Nephron progenitor cell (in vitro differentiated cells): ENCODE results near the gene CHAT.
A peak's percentile ranks its signal among the peaks of the same experiment; 100 is the strongest.

ENCODE experiments used
- DNase-seq: peaks from one replicate; pipeline ENCODE4 v3.0.0; 2021
- H3K27ac Mint-ChIP-seq: 2 replicates; pipeline ENCODE4 v1.8.0; 2021; ENCODE audit warnings: mild to moderate bottlenecking, moderate library complexity, mixed read lengths
- H3K27me3 Mint-ChIP-seq: 2 replicates; pipeline ENCODE4 v1.8.0; 2021; ENCODE audit warnings: mild to moderate bottlenecking, low read depth, mixed read lengths; ENCODE audit not compliant: poor library complexity
- H3K36me3 Mint-ChIP-seq: 2 replicates; pipeline ENCODE4 v1.8.0; 2021; ENCODE audit warnings: low read depth, mixed read lengths
- H3K4me1 Mint-ChIP-seq: 2 replicates; pipeline ENCODE4 v1.8.0; 2021; ENCODE audit warnings: mixed read lengths
- H3K4me3 Mint-ChIP-seq: 2 replicates; pipeline ENCODE4 v1.8.0; 2021; ENCODE audit warnings: mild to moderate bottlenecking, moderate library complexity, mixed read lengths
- H3K9me3 Mint-ChIP-seq: 2 replicates; pipeline ENCODE4 v1.8.0; 2021; ENCODE audit warnings: mild to moderate bottlenecking, moderate library complexity, mixed read lengths
- TF ChIP-seq, protein P1 (sequence below): fragments of 200-600 bp; sonication (generic); IDR thresholded peaks from 2 replicates; pipeline ENCODE4 v1.5.0; 2021; ENCODE audit warnings: antibody characterized with exemption

Gene CHAT

DNA sequence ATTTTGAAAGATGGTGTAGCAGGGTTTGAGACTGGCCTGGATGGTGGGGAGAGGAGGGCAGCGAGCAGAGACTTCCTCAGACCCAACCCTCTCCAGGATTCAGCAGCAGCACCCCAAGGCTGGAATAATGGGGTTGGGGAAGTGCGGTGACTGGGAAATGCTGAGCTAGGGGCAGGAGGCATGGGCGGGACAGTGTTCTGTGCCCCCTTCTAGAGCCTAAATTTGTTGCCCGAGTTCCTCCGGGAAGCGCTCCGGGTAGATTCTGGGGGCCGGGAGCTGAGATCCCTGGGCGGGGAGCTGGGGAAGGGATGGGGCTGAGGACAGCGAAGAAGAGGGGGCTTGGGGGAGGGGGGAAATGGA, at the start of gene CHAT:
CHAT (plus strand) TSS at position 156 of the 360 bp plus-strand sequence; CDS start at position 309, 153 bp downstream.
- H3K9me3 Mint-ChIP-seq = peaks cover 10% of the 10 kb centered on the region
- peaks cover 27% of the 10 kb centered on the region for H3K4me1 Mint-ChIP-seq
- H3K36me3 Mint-ChIP-seq = no peaks in the 10 kb centered on the region
- TF ChIP-seq, protein P1, sequence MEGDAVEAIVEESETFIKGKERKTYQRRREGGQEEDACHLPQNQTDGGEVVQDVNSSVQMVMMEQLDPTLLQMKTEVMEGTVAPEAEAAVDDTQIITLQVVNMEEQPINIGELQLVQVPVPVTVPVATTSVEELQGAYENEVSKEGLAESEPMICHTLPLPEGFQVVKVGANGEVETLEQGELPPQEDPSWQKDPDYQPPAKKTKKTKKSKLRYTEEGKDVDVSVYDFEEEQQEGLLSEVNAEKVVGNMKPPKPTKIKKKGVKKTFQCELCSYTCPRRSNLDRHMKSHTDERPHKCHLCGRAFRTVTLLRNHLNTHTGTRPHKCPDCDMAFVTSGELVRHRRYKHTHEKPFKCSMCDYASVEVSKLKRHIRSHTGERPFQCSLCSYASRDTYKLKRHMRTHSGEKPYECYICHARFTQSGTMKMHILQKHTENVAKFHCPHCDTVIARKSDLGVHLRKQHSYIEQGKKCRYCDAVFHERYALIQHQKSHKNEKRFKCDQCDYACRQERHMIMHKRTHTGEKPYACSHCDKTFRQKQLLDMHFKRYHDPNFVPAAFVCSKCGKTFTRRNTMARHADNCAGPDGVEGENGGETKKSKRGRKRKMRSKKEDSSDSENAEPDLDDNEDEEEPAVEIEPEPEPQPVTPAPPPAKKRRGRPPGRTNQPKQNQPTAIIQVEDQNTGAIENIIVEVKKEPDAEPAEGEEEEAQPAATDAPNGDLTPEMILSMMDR = no peak
- H3K27ac Mint-ChIP-seq = no peak within 1 kb of the TSS
- no peak for DNase-seq
- H3K4me3 Mint-ChIP-seq = peak within 1 kb of the TSS; percentile 64
- H3K27me3 Mint-ChIP-seq = peaks cover 100% of the 10 kb centered on the region

DNA sequence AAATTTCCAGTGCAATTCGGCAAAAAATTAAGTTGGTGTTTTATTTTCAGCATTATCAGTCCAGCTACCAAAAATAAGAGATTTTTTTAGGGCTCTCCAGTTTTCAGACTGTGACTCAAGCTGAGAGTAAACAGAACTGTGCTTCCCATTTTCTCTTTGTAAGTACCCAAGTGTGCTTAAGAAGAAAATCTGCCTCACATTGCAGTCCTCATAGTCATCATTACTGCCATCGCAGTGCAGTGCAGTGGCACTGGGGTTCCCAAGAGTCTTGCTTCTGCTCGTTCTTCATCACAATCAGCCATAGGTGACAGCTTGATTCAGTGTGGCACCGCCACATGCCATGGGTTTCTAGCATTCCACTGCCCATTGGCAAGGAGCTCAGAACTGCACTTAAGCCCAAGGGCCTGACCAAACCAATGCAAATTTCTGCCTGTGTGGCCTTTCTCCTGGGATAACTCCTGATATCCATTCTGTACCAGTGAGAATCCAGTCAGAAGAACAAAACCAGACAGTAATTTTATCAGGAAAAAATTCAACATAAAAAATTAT, 49.3 kb upstream of the CHAT start:
- H3K9me3 Mint-ChIP-seq = peaks cover 26% of the 10 kb centered on the region
- DNase-seq = no peak
- H3K27me3 Mint-ChIP-seq = peaks cover 88% of the 10 kb centered on the region
- no peak overlapping the region for H3K4me3 Mint-ChIP-seq
- no peaks in the 10 kb centered on the region for H3K36me3 Mint-ChIP-seq
- H3K4me1 Mint-ChIP-seq = peaks cover 9% of the 10 kb centered on the region
- no peak overlapping the region for H3K27ac Mint-ChIP-seq
- TF ChIP-seq, protein P1 = no peak

DNA sequence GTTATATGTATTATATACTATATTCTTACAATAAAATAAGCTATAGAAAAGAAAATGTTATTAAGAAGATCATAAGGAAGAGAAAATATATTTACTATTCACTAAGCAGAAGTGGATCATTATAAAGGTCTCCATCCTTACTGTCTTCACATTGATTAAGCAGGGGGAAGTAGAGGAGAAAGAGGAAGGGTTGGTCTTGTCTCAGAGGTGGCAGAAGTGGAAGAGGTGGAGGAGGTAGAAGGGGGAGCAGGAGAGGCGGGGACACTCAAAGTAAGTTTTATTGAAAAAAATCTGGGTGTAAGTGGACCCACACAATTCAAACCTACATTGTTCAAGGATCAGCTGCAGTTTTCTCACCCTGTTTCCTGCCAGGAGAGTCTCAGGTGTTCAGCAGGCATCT, 46.0 kb upstream of the CHAT start:
- Mint-ChIP-seq H3K27me3 (peaks cover 85% of the 10 kb centered on the region), H3K4me3 (no peak overlapping the region), H3K27ac (no peak overlapping the region), H3K36me3 (no peaks in the 10 kb centered on the region), H3K4me1 (no peaks in the 10 kb centered on the region), H3K9me3 (peaks cover 30% of the 10 kb centered on the region)
- DNase-seq = no peak
- TF ChIP-seq, protein P1 = no peak

DNA sequence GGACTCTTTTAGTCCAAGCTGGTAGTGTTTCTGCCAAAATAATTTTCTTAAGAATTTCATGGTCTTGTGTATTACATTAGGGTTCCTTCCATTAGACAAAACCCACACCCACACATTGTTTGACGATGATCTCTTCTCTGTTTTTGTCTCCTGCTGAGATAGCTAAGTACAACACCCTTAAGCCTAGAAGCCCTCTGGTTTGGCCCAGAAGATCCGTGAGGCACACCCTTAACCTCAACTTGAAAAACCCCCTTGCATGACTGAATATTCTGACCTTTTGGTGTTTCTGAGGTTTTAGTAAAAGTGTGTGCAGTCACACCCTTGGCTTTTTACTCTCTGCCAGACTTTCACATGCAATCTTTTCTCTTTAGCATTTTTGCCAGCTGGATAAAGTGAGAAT, 45.6 kb upstream of the CHAT start:
- H3K9me3 Mint-ChIP-seq = peaks cover 30% of the 10 kb centered on the region
- TF ChIP-seq, protein P1 = no peak
- H3K4me3 Mint-ChIP-seq = no peak overlapping the region
- H3K27ac Mint-ChIP-seq = no peak overlapping the region
- no peak for DNase-seq
- H3K4me1 Mint-ChIP-seq = no peaks in the 10 kb centered on the region
- H3K27me3 Mint-ChIP-seq = peaks cover 81% of the 10 kb centered on the region
- H3K36me3 Mint-ChIP-seq = no peaks in the 10 kb centered on the region

DNA sequence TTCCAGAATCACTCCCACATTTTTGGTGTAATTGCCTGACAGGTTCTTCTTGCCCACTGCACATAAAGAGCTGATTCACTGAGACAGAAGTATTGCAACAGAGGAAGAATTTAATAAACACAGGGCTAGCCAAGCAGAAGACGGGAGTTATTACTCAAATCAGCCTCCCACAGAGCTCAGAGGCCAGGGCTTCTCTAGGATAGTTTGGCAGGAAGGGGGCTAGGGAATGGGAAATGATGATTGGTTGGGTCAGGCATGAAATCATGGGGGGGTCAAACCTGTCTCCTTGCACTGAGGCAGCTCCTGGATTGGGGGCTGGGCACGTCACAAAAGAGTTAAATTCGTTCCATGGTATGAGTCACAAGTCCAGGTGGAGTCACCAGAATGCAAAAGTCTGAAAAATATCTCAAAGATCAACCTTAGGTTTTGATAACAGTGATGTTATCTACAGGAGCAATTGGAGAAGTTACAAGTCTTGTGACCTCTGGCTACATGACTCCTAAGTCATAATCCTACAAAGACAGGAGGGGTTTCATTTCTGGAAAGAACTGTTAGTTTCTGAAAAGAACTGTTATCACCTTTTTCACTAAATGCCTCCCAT, 44.7 kb upstream of the CHAT start:
- DNase-seq = no peak
- Mint-ChIP-seq H3K9me3 (peaks cover 30% of the 10 kb centered on the region), H3K27ac (no peak overlapping the region), H3K4me3 (no peak overlapping the region), H3K36me3 (no peaks in the 10 kb centered on the region), H3K27me3 (peaks cover 75% of the 10 kb centered on the region), H3K4me1 (no peaks in the 10 kb centered on the region)
- TF ChIP-seq, protein P1 = no peak

DNA sequence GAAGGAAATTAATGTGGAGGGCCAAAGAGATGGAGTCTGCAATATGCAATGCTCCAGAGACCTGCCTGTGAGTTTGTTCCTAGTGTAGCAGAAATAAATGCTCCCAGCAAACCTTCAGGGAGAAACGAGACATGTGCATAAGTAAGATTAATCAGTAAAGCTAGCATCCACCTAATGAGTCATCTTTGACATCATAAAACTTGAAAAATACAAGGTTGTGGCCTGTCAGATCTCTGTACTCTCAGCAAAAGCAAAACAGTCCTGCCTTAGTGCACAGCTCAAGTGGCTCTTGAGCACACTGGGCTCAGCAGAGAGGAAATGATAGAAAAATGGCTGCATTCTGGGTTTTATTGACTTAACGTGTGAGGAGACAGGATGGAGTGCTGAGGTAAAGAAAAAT, 42.4 kb upstream of the CHAT start:
- Mint-ChIP-seq H3K27ac (no peak overlapping the region), H3K9me3 (peaks cover 30% of the 10 kb centered on the region), H3K27me3 (peaks cover 58% of the 10 kb centered on the region), H3K4me3 (no peak overlapping the region), H3K4me1 (no peaks in the 10 kb centered on the region), H3K36me3 (no peaks in the 10 kb centered on the region)
- DNase-seq = no peak
- TF ChIP-seq, protein P1 = no peak
